ENCODE results near the gene GNB5.
"Not testable (repeated sequence)": the region's sequence is repeated elsewhere in the genome, so short reads cannot be mapped to it uniquely, and the experiment has no call there.

Gene GNB5

GRCh38 chr15:52113235-52113634 lies 78.0 kb downstream of the GNB5 start:
- DNase-seq (ENCODE audit: low read depth in 2 of 2): no peak

GRCh38 chr15:52112203-52112750 lies 78.9 kb downstream of the GNB5 start:
- DNase-seq (ENCODE audit: low read depth in 2 of 2): peak; percentile 7 to 13

- no peak for DNase-seq (ENCODE audit: low read depth in 2 of 2)
Observed at GRCh38 chr15:52111517-52112202, 79.5 kb downstream of the GNB5 start.

GRCh38 chr15:52109559-52110451 lies 81.4 kb downstream of the GNB5 start:
- DNase-seq (ENCODE audit: low read depth in 2 of 2): no peak

- DNase-seq (ENCODE audit: low read depth in 2 of 2): no peak
Observed at GRCh38 chr15:52107238-52107637, 84.0 kb downstream of the GNB5 start.

GRCh38 chr15:52106641-52107040 lies 84.6 kb downstream of the GNB5 start:
- DNase-seq (ENCODE audit: low read depth in 2 of 2): no peak

GRCh38 chr15:52105846-52106245 lies 85.3 kb downstream of the GNB5 start:
- DNase-seq (ENCODE audit: low read depth in 2 of 2): no peak

GRCh38 chr15:52104532-52105004 lies 86.6 kb downstream of the GNB5 start:
- DNase-seq (ENCODE audit: low read depth in 2 of 2): no peak

- no peak for DNase-seq (ENCODE audit: low read depth in 2 of 2)
Observed at GRCh38 chr15:52103217-52104207, 87.7 kb downstream of the GNB5 start.

- DNase-seq (ENCODE audit: low read depth in 2 of 2): no peak
Observed at GRCh38 chr15:52102463-52102862, 88.7 kb downstream of the GNB5 start.

- DNase-seq (ENCODE audit: low read depth in 2 of 2): no peak
Observed at GRCh38 chr15:52101542-52102323, 89.5 kb downstream of the GNB5 start.

GRCh38 chr15:52100807-52101442 lies 90.3 kb downstream of the GNB5 start:
- DNase-seq (ENCODE audit: low read depth in 2 of 2): no peak

- no peak for DNase-seq (ENCODE audit: low read depth in 2 of 2)
Observed at GRCh38 chr15:52099651-52100272, 91.4 kb downstream of the GNB5 start.

- DNase-seq (ENCODE audit: low read depth in 2 of 2): no peak
Observed at GRCh38 chr15:52098323-52098722, 92.9 kb downstream of the GNB5 start.

GRCh38 chr15:52097180-52097579 lies 94.0 kb downstream of the GNB5 start:
- no peak for DNase-seq (ENCODE audit: low read depth in 2 of 2)

- not testable (repeated sequence) for DNase-seq (ENCODE audit: low read depth in 2 of 2)
Observed at GRCh38 chr15:52096536-52096935, 94.7 kb downstream of the GNB5 start.

GRCh38 chr15:52095597-52096262 lies 95.5 kb downstream of the GNB5 start:
- no peak for DNase-seq (ENCODE audit: low read depth in 2 of 2)

GRCh38 chr15:52094811-52095584 lies 96.2 kb downstream of the GNB5 start:
- DNase-seq (ENCODE audit: low read depth in 2 of 2): no peak

Data from stimulated activated CD8-positive, alpha-beta memory T cell treated with anti-CD3 and anti-CD28 coated beads, Interleukin-15, amount 100 ng/mL, for 48 hours (primary cell).